Measurements from ENCODE around the gene ECI2. TPM values are rescaled to one million over a fixed set of nuclear protein-coding genes. Genes with fewer than 3 reads are reported as not detected.

Gene ECI2
- total and polyA plus RNA-seq, 10 of the 15 experiments (the other 5 are each of a cell fraction or from before 2014, with no cell fraction given) = 38.7 to 129 (median 60.1) TPM

GRCh38 chr6:4100655-4101054, 34.7 kb downstream of the ECI2 start:
- no peak overlapping the region for H3K4me2 ChIP-seq (ENCODE audit: control insufficient read depth, insufficient read depth)
- H4K20me1 ChIP-seq (ENCODE audit: control insufficient read depth, insufficient read depth) = no peaks in the 10 kb centered on the region
- H3K9ac ChIP-seq (ENCODE audit: control insufficient read depth, insufficient read depth, low read length) = no peak overlapping the region
- CTCF ChIA-PET = no interaction called here
- no peak overlapping the region for H2AFZ ChIP-seq (ENCODE audit: control insufficient read depth, low read depth, low read length)
- in situ Hi-C loops (cut with MboI) = no loop called here
- no peaks in the 10 kb centered on the region for H3K9me3 ChIP-seq (replicated peaks; ENCODE audit: control insufficient read depth, insufficient read depth, low read length)
- no peaks in the 10 kb centered on the region for H3K36me3 ChIP-seq (ENCODE audit: control insufficient read depth in 2 of 2, insufficient read depth in 2 of 2, low read length in 1 of 2)
- intact Hi-C loops (cut with micrococcal nuclease; ENCODE audit: unreplicated experiment) = no loop called here
- no peak overlapping the region for H3K4me3 ChIP-seq
- POLR2A ChIA-PET = no interaction called here
- no peak for FAIRE-seq
- no peaks in the 10 kb centered on the region for H3K4me1 ChIP-seq (ENCODE audit: control insufficient read depth, insufficient read depth, low read length)
- WGBS (ENCODE audit: insufficient coverage, insufficient replicate concordance, low lambda C conversion rate, missing lambda C conversion rate) = 36% methylated on average over 5 of the region's 5 CpGs
- RAD21 ChIA-PET (ENCODE audit: unreplicated experiment) = no interaction called here
- no peaks in the 10 kb centered on the region; a peak in 2 of 4 replicates for H3K27me3 ChIP-seq (replicated peaks in 1 of 2; ENCODE audit: control insufficient read depth in 2 of 2, insufficient read depth in 2 of 2, low read length in 1 of 2)
- no peak for TF ChIP-seq BACH1 (IDR thresholded peaks at IDR 0.05; ENCODE audit: borderline replicate concordance)
- TF ChIP-seq BRCA1 (IDR thresholded peaks at IDR 0.05; ENCODE audit: low read depth, low read length) = no peak
- TF ChIP-seq JUNB (IDR thresholded peaks at IDR 0.05) = no peak
- TF ChIP-seq RAD21 (IDR thresholded peaks at IDR 0.05; ENCODE audit: insufficient read depth, low read depth, low read length) = no peak
- TF ChIP-seq USF1 (IDR thresholded peaks at IDR 0.05; ENCODE audit: borderline replicate concordance, extremely low read length, insufficient read depth, low read depth, low read length) = no peak
- no peak for TF ChIP-seq SRF (IDR thresholded peaks at IDR 0.05; ENCODE audit: low read depth in 2 of 2, low read length in 2 of 2)
- no peak for TF ChIP-seq CBFB (IDR thresholded peaks at IDR 0.05; ENCODE audit: low read depth)
- TF ChIP-seq NR2F1 (conservative IDR thresholded peaks at IDR 0.05) = no peak
- no peak for TF ChIP-seq JUND (IDR thresholded peaks at IDR 0.05; ENCODE audit: low read depth, low read length)
- no peak for TF ChIP-seq FOXK2 (IDR thresholded peaks at IDR 0.05)
- TF ChIP-seq ZNF207 (IDR thresholded peaks at IDR 0.05; ENCODE audit: borderline replicate concordance) = no peak
- no peak for TF ChIP-seq KDM1A (IDR thresholded peaks at IDR 0.05; ENCODE audit: borderline replicate concordance)
- no peak for TF ChIP-seq TARDBP (IDR thresholded peaks at IDR 0.05; ENCODE audit: borderline replicate concordance)
- TF ChIP-seq EGR1 (IDR thresholded peaks at IDR 0.05; ENCODE audit: borderline replicate concordance in 1 of 2, low read depth in 2 of 2, low read length in 2 of 2) = no peak
- TF ChIP-seq ZBTB40 (IDR thresholded peaks at IDR 0.05; ENCODE audit: borderline replicate concordance) = no peak
- TF ChIP-seq RELA (IDR thresholded peaks at IDR 0.05; ENCODE audit: borderline replicate concordance, partially characterized antibody) = no peak
- no peak for TF ChIP-seq ZNF622 (IDR thresholded peaks at IDR 0.05)
- no peak for TF ChIP-seq HSF1 (IDR thresholded peaks at IDR 0.05; ENCODE audit: low read depth, low read length)
- H3K79me2 ChIP-seq (ENCODE audit: control insufficient read depth, insufficient read depth, low read length) = no peaks in the 10 kb centered on the region
- H3K27ac ChIP-seq (ENCODE audit: control insufficient read depth, insufficient read depth) = no peak overlapping the region
- DNase-seq (ENCODE audit: low read depth, low spot score) = no peak
- no TSS peak for BruUV-seq (replicated peaks)
- ATAC-seq = no peak
- SMC1A ChIA-PET (ENCODE audit: uncharacterized antibody, unreplicated experiment) = interaction anchor here (1.9 kb wide), 1 partner anchor 55 kb away, joined by 6 read pairs; no protein-coding TSS in a partner anchor
